ENCODE results near the gene IPO8. TPM values are rescaled to one million over a fixed set of nuclear protein-coding genes. Genes with fewer than 3 reads are reported as not detected.

IPO8 gene
- total RNA-seq, 1 experiment from 2014 or later: 48.0 TPM

GRCh38 chr12:30617346-30618016 is 78.2 kb downstream of the IPO8 start:
- Histone ChIP-seq H2BK15ac (ENCODE audit: low read depth, low read length) (no peak overlapping the region), H3K4me2 (ENCODE audit: insufficient read depth, insufficient read length, low read length) (no peak overlapping the region), H2AK5ac (ENCODE audit: insufficient read length, low read length) (no peak overlapping the region), H3K27ac (ENCODE audit: insufficient read length, low read depth, low read length) (no peak overlapping the region), H2BK12ac (ENCODE audit: insufficient read length, low read depth, low read length) (no peak overlapping the region), H3K79me2 (ENCODE audit: insufficient read depth, low read length) (no peaks in the 10 kb centered on the region), H3K4me1 (ENCODE audit: insufficient read depth, low read length) (no peaks in the 10 kb centered on the region), H3K14ac (ENCODE audit: insufficient read depth, low read length) (no peak overlapping the region), H2BK5ac (ENCODE audit: insufficient read length, low read length) (no peak overlapping the region), H3K23me2 (ENCODE audit: insufficient read length, low read depth, low read length, poor library complexity, severe bottlenecking) (no peaks in the 10 kb centered on the region), H3K79me1 (ENCODE audit: insufficient read depth, low read depth, low read length, poor library complexity, severe bottlenecking) (no peaks in the 10 kb centered on the region), H3K27me3 (ENCODE audit: insufficient read depth, low read length) (no peaks in the 10 kb centered on the region), H3K9me3 (ENCODE audit: control insufficient read depth, low read depth, low read length) (no peaks in the 10 kb centered on the region), H4K20me1 (ENCODE audit: control insufficient read depth, insufficient read depth, insufficient read length) (no peaks in the 10 kb centered on the region), H3K18ac (ENCODE audit: insufficient read length, low read depth, low read length) (no peak overlapping the region), H4K8ac (replicated peaks; ENCODE audit: insufficient read length, low read depth, low read length) (no peak overlapping the region), H2BK20ac (ENCODE audit: low read depth, low read length, poor library complexity, severe bottlenecking) (no peak overlapping the region), H3K4ac (ENCODE audit: low read depth, low read length) (no peak overlapping the region), H4K91ac (ENCODE audit: insufficient read length, low read depth, low read length) (no peak overlapping the region), H3K23ac (ENCODE audit: insufficient read length, low read depth, low read length) (no peak overlapping the region), H3K9ac (ENCODE audit: extremely low read depth, insufficient read length, low read length) (no peak overlapping the region), H4K5ac (ENCODE audit: insufficient read length, low read depth, low read length) (no peak overlapping the region), H2AFZ (ENCODE audit: low read length) (no peak overlapping the region), H2BK120ac (ENCODE audit: low read depth, low read length, poor library complexity, severe bottlenecking) (no peak overlapping the region), H3K56ac (ENCODE audit: insufficient read length, low read depth, low read length) (no peak overlapping the region), H3T11ph (ENCODE audit: low read length) (no peak overlapping the region)
- H3K4me3 Mint-ChIP-seq: no peak overlapping the region
- H3K4me1 Mint-ChIP-seq: no peaks in the 10 kb centered on the region
- no peak for DNase-seq
- no peaks in the 10 kb centered on the region for H3K9me3 Mint-ChIP-seq
- no peaks in the 10 kb centered on the region for H3K27me3 Mint-ChIP-seq (ENCODE audit: low read depth)
- no CpG with 5 or more reads among the region's 5 CpGs for WGBS (ENCODE audit: extremely low coverage, insufficient read length, low lambda C conversion rate)
- no peak overlapping the region for H3K27ac Mint-ChIP-seq
- H3K36me3 Mint-ChIP-seq (ENCODE audit: insufficient read depth in 1 of 3, low read depth in 3 of 3): no peaks in the 10 kb centered on the region
- TF ChIP-seq, protein P1, sequence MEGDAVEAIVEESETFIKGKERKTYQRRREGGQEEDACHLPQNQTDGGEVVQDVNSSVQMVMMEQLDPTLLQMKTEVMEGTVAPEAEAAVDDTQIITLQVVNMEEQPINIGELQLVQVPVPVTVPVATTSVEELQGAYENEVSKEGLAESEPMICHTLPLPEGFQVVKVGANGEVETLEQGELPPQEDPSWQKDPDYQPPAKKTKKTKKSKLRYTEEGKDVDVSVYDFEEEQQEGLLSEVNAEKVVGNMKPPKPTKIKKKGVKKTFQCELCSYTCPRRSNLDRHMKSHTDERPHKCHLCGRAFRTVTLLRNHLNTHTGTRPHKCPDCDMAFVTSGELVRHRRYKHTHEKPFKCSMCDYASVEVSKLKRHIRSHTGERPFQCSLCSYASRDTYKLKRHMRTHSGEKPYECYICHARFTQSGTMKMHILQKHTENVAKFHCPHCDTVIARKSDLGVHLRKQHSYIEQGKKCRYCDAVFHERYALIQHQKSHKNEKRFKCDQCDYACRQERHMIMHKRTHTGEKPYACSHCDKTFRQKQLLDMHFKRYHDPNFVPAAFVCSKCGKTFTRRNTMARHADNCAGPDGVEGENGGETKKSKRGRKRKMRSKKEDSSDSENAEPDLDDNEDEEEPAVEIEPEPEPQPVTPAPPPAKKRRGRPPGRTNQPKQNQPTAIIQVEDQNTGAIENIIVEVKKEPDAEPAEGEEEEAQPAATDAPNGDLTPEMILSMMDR (conservative IDR thresholded peaks at IDR 0.05): no peak

Data from H9 (cell line).